Upper lobe of left lung (tissue), 6 donors: ENCODE data around the gene SPOCK3. TPM values are rescaled to one million over a fixed set of nuclear protein-coding genes. Genes with fewer than 3 reads are reported as not detected.

Source experiments
- ATAC-seq, 2 donors: fragments of 200-7000 bp; cut with Tn5 transposase; one replicate each; pipeline ENCODE4 v1.9.1; 2022; ENCODE audit warnings: mild to moderate bottlenecking in 2 of 2, moderate library complexity in 2 of 2; ENCODE audit not compliant: low FRiP score in 2 of 2
- DNase-seq, 2 donors: peaks; one replicate each; pipeline ENCODE4 v3.0.0-alpha.2; 2019 to 2020
- H3K27ac ChIP-seq, 4 donors: fragments of 200-600 bp; sonication (generic); one replicate each; pipeline ENCODE4 v1.5.1; 2016 to 2019
- H3K27me3 ChIP-seq, 4 donors: fragments of 200-600 bp; sonication (generic); one replicate each; pipeline ENCODE4 v1.5.1; 2017 to 2019
- H3K36me3 ChIP-seq, 4 donors: fragments of 200-600 bp; sonication (generic); one replicate each; pipeline ENCODE4 v1.5.1; 2016 to 2019
- H3K4me1 ChIP-seq, 4 donors: fragments of 200-600 bp; sonication (generic); one replicate each; pipeline ENCODE4 v1.5.1; 2018 to 2019
- H3K4me3 ChIP-seq, 4 donors: fragments of 200-600 bp; sonication (generic); one replicate each; pipeline ENCODE4 v1.5.1; 2017 to 2019; ENCODE audit warnings: mild to moderate bottlenecking in 2 of 4, moderate library complexity in 1 of 4
- H3K9me3 ChIP-seq, 4 donors: fragments of 200-600 bp; sonication (generic); one replicate each; pipeline ENCODE4 v1.5.1; 2018 to 2019
- EP300 ChIP-seq, 4 donors: sonication (generic); formaldehyde crosslinking; IDR thresholded peaks; one replicate each; pipeline ENCODE4 v1.5.1; 2017; ENCODE audit warnings: antibody characterized with exemption in 4 of 4, control low read depth in 2 of 4
- POLR2A ChIP-seq, 4 donors: fragments of 450-650 bp; IDR thresholded peaks; one replicate each; pipeline ENCODE4 v1.5.1; 2016 to 2017; ENCODE audit warnings: antibody characterized with exemption in 4 of 4, mild to moderate bottlenecking in 2 of 4
- POLR2AphosphoS5 ChIP-seq, 2 donors: sonication (generic); formaldehyde crosslinking; IDR thresholded peaks; one replicate each; pipeline ENCODE4 v1.5.1; 2017; ENCODE audit warnings: antibody characterized with exemption in 2 of 2
- WGBS, 2 donors: methylation state at CpG; one replicate each; pipeline ENCODE4 v1.1.5; 2017 to 2018; 5-methylcytosine and 5-hydroxymethylcytosine counted together
- total RNA-seq, 6 donors: library from RNA; depleted of rRNA in 4 of 6; stranded (reverse); fragments of >200 nt in 4 of 6; gene quantifications; one replicate each; pipeline versions ENCODE4 v1.1.0 to v1.2.1, GENCODE V29; 2016 to 2021
- TF ChIP-seq, protein P1 (sequence below), 6 experiments: fragments of 450-650 bp in 4 of 6; fragments of 200-600 bp in 2 of 6; sonication (generic) in 2 of 6; IDR thresholded peaks; one replicate each; pipeline ENCODE4 v1.5.1; 2016 to 2019; ENCODE audit warnings: antibody characterized with exemption in 6 of 6
- donor health status: DM: no; HTN: no; CAD: no; lungs with moderate emphysema.
- donor health status: DM: no; HTN: yes; CAD: no; lungs with severe emphysema.

The SPOCK3 gene
- total RNA-seq, 6 donors from 2014 or later: 0.15 to 5.2 (median 0.22) TPM; not detected in 2

DNA sequence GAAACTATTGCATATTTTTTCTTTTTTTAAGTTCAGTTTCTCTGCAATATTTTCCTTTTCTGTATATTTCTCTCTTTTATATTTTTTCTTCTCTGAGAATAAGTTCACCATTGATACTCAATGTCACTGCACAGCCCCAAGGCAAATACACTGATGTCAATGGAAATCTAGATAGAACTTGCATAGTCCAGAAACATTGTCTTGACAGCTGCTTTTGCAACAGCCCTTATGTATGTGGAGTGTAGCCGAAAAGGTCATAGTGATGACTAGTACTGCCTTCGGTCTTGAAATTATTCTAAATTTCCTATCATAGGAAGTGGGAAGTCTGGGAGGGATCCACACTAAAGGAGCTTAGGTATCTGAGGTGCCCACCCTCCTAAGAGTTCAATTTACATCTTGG is 150.0 kb downstream of the SPOCK3 start:
- DNase-seq (no peak), ATAC-seq (no peak)
- no peaks in the 10 kb centered on the region for H3K27me3 ChIP-seq
- WGBS, 2 donors: 83 to 87% methylated on average over 2 of the region's 2 CpGs
- TF ChIP-seq POLR2A (IDR thresholded peaks at IDR 0.05) (no peak), EP300 (IDR thresholded peaks at IDR 0.05) (no peak), POLR2AphosphoS5 (IDR thresholded peaks at IDR 0.05) (no peak)
- TF ChIP-seq, protein P1, sequence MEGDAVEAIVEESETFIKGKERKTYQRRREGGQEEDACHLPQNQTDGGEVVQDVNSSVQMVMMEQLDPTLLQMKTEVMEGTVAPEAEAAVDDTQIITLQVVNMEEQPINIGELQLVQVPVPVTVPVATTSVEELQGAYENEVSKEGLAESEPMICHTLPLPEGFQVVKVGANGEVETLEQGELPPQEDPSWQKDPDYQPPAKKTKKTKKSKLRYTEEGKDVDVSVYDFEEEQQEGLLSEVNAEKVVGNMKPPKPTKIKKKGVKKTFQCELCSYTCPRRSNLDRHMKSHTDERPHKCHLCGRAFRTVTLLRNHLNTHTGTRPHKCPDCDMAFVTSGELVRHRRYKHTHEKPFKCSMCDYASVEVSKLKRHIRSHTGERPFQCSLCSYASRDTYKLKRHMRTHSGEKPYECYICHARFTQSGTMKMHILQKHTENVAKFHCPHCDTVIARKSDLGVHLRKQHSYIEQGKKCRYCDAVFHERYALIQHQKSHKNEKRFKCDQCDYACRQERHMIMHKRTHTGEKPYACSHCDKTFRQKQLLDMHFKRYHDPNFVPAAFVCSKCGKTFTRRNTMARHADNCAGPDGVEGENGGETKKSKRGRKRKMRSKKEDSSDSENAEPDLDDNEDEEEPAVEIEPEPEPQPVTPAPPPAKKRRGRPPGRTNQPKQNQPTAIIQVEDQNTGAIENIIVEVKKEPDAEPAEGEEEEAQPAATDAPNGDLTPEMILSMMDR (IDR thresholded peaks at IDR 0.05): no peak
- no peaks in the 10 kb centered on the region for H3K9me3 ChIP-seq
- no peak overlapping the region for H3K27ac ChIP-seq
- H3K36me3 ChIP-seq: no peaks in the 10 kb centered on the region
- no peaks in the 10 kb centered on the region for H3K4me1 ChIP-seq
- H3K4me3 ChIP-seq: no peak overlapping the region

DNA sequence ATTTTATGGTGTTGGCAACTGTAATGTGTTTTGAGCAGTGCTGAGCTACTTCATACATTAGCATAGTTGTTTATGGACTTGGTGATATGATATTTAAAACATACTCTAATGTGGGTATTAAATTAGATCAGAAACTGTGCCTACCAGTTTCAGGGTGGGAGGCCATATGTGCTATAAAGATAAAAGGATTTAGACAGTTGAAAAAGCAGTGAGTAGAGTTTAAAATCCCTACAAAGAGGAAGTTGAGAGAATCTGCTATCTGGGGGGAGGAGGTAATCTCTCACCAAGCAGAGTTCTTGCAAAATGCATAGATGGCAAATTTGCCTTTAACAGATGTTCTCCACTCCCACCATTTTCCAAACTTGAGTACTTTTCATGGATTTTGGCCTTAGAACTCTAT is 154.5 kb downstream of the SPOCK3 start:
- Histone ChIP-seq H3K36me3 (no peaks in the 10 kb centered on the region), H3K4me1 (no peaks in the 10 kb centered on the region), H3K9me3 (no peaks in the 10 kb centered on the region), H3K27me3 (no peaks in the 10 kb centered on the region), H3K4me3 (no peak overlapping the region), H3K27ac (no peak overlapping the region)
- DNase-seq (no peak), ATAC-seq (no peak)
- TF ChIP-seq POLR2AphosphoS5 (IDR thresholded peaks at IDR 0.05): no peak

DNA sequence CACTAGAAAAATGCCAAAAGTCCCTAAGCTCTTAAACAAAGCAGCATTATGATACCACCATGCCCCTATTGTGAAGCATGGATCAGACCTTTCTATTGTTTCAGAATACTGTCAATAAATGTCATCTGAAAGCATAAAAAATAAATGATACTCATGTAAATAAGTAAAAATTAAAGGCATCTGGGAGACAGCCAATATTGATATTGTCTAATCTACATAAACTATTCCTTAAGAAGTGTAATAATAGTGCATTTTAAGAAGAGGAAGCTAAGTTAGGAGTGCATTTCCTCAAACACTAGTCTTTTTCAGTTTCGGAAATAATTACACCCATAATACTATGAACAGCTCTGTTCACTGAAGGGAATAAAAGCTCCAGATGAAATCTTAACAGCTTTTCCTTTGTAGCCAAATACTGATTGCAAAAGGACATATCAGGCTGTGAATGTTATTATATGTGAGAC is 181.6 kb downstream of the SPOCK3 start:
- Histone ChIP-seq H3K27ac (no peak overlapping the region), H3K4me3 (no peak overlapping the region), H3K36me3 (no peaks in the 10 kb centered on the region), H3K27me3 (no peaks in the 10 kb centered on the region), H3K9me3 (no peaks in the 10 kb centered on the region), H3K4me1 (no peaks in the 10 kb centered on the region)
- DNase-seq: no peak
- no peak for ATAC-seq
- 62 to 73% methylated on average over 1 of the region's 1 CpG for WGBS, 2 donors
- TF ChIP-seq EP300 (IDR thresholded peaks at IDR 0.05) (no peak), POLR2AphosphoS5 (IDR thresholded peaks at IDR 0.05) (no peak), POLR2A (IDR thresholded peaks at IDR 0.05) (no peak)
- TF ChIP-seq, protein P1 (IDR thresholded peaks at IDR 0.05): no peak

GRCh38 chr4:167049257-167049656 is 185.0 kb downstream of the SPOCK3 start:
- no peaks in the 10 kb centered on the region for H3K9me3 ChIP-seq
- WGBS, 2 donors: 71 to 78% methylated on average over 3 of the region's 3 CpGs
- no peaks in the 10 kb centered on the region for H3K36me3 ChIP-seq
- no peaks in the 10 kb centered on the region for H3K27me3 ChIP-seq
- H3K27ac ChIP-seq: no peak overlapping the region
- ATAC-seq: no peak
- H3K4me3 ChIP-seq: no peak overlapping the region
- TF ChIP-seq POLR2A (IDR thresholded peaks at IDR 0.05) (no peak), EP300 (IDR thresholded peaks at IDR 0.05) (no peak), POLR2AphosphoS5 (IDR thresholded peaks at IDR 0.05) (no peak)
- TF ChIP-seq, protein P1 (IDR thresholded peaks at IDR 0.05): no peak
- H3K4me1 ChIP-seq: no peaks in the 10 kb centered on the region
- DNase-seq: no peak

GRCh38 chr4:167041524-167041923 is 192.8 kb downstream of the SPOCK3 start:
- no peak for DNase-seq
- Histone ChIP-seq H3K36me3 (no peaks in the 10 kb centered on the region), H3K4me1 (no peaks in the 10 kb centered on the region), H3K4me3 (no peak overlapping the region), H3K9me3 (no peaks in the 10 kb centered on the region), H3K27me3 (no peaks in the 10 kb centered on the region), H3K27ac (no peak overlapping the region)
- ATAC-seq: no peak
- TF ChIP-seq, protein P1 (IDR thresholded peaks at IDR 0.05): no peak
- TF ChIP-seq EP300 (IDR thresholded peaks at IDR 0.05) (no peak), POLR2A (IDR thresholded peaks at IDR 0.05) (no peak)
- 58 to 64% methylated on average over 1 of the region's 1 CpG for WGBS, 2 donors
